Pancreas (tissue), 10 donors: ENCODE data around the gene C15orf39. TPM values are rescaled to one million over a fixed set of nuclear protein-coding genes. Genes with fewer than 3 reads are reported as not detected.
"Not testable (repeated sequence)": the region's sequence is repeated elsewhere in the genome, so short reads cannot be mapped to it uniquely, and the experiment has no call there.

Experiments
- ATAC-seq, 4 donors: fragments of 200-7000 bp; cut with Tn5 transposase; one replicate each; pipeline versions ENCODE4 v1.8.0 to v1.9.1; 2020; ENCODE audit warnings: mild to moderate bottlenecking in 4 of 4, moderate library complexity in 4 of 4
- DNase-seq, 6 donors: peaks; one replicate each; pipeline ENCODE4 v3.0.0-alpha.2; 2020
- FAIRE-seq: peaks from 2 replicates; lab custom pipeline; 2012; peaks lifted over from hg19 to GRCh38; lab: Jason Lieb, UNC
- H3K27ac ChIP-seq, 4 donors: fragments of 200-600 bp; sonication (generic); 1 replicate in 3 of 4; 2 replicates in 1 of 4; pipeline versions ENCODE4 v1.5.0 to v1.8.0; 2020
- H3K27me3 ChIP-seq, 4 donors: fragments of 200-600 bp; one replicate each; pipeline ENCODE4 v1.8.0; 2021
- H3K36me3 ChIP-seq, 3 donors: fragments of 200-600 bp; sonication (generic) in 1 of 3; one replicate each; pipeline versions ENCODE4 v1.5.0 to v1.8.0; 2020 to 2021
- H3K4me1 ChIP-seq, 3 donors: fragments of 200-600 bp; one replicate each; pipeline ENCODE4 v1.8.0; 2021
- H3K4me3 ChIP-seq, 4 donors: fragments of 200-600 bp; sonication (generic) in 2 of 4; one replicate each; pipeline versions ENCODE4 v1.5.0 to v1.8.0; 2020 to 2021
- H3K9me3 ChIP-seq, 4 donors: fragments of 200-600 bp; one replicate each; pipeline ENCODE4 v1.8.0; 2021
- CTCF ChIP-seq, 4 donors: fragments of 200-600 bp; sonication (generic) in 3 of 4; IDR thresholded peaks; one replicate each; pipeline versions ENCODE4 v1.5.0 to v1.8.0; 2021; ENCODE audit warnings: antibody characterized with exemption in 4 of 4
- whole genome bisulfite sequencing, 2 donors: extraction: QIAGEN DNeasy Blood & Tissue Kit; methylation state at CpG; one replicate each; pipeline ENCODE4 v1.1.7; 2013; 5-methylcytosine and 5-hydroxymethylcytosine counted together
- intact Hi-C, 3 donors: fragments of 100-400 bp; cut with DNase I; formaldehyde crosslinking; loops; one replicate each; pipeline versions ENCODE4 v1.11.1 to v1.14.2; 2022
- polyA plus RNA-seq, 2 donors: library from polyadenylated mRNA; stranded (reverse); fragments of 200-250 nt; gene quantifications; one replicate each; pipeline ENCODE4 v1.2.3, GENCODE V29; 2013
- total RNA-seq, 6 donors: library from RNA; stranded (reverse); fragmentation: NEBNext Ultra II Directional in 4 of 6; extraction: Animal tissue kit (Norgen Biotek cat#: 25700) in 4 of 6; gene quantifications; one replicate each; pipeline versions ENCODE4 v1.2.1 to v1.2.4, GENCODE V29; 2021 to 2023
- donor health status: healthy with polysubstance abuse.
- donor health status: DM: no; HTN: no; CAD: no; lungs with moderate emphysema.
- donor health status: DM: no; HTN: no; CAD: no.
- donor health status: control.
- donor health status: control.
- donor health status: Bipolar disorder and iron deficiency.
- donor health status: DM: yes; HTN: yes; CAD: no.
- donor health status: DM: no; HTN: no; CAD: no.
- donor health status: DM: no; HTN: no; CAD: no.
- donor health status: DM: yes; HTN: yes; CAD: no.

Gene C15orf39
- total and polyA plus RNA-seq, 8 donors: 7.9 to 27.4 (median 12.7) TPM

DNA sequence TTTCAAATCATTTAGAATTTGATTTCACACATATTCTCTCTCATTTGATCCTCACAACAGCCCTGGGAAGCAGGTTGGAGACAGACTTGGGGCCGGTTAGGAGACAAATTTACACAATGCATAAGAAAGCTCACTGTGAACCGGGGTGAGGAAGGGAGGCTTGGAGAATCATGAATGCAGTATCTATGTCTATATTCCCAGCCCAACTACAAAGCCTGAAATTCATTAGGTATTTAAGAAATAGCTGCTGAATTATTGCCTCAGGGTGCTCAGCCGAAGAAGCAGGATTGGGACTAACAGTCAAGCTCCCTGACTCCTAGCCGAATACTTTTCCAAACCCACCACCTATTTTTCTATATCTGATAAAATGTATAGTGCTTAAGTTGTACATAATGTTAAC is 48.0 kb downstream of the C15orf39 start:
- intact Hi-C loops: no loop called here
- FAIRE-seq: no peak

DNA sequence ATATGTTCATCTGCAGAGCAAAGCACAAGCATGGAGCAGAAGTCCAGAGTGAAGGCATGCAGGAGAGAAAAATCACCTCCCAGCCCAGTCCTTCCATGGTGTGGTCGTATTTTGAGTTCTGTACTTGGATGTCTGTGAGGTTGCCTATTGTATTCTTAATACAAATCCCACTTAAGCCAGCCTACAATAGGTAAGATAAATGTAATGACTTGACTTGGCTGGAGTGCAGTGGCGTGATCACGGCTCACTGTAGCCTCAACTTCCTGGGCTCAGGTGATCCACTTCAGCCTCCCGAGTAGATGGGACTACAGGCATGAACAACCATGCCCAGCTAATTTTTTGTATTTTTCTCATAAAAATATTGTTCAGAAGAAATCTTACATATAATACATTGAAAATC is 49.7 kb downstream of the C15orf39 start:
- FAIRE-seq, ATAC-seq, H3K36me3 ChIP-seq, H3K4me3 ChIP-seq, H3K9me3 ChIP-seq, H3K4me1 ChIP-seq, H3K27ac ChIP-seq, H3K27me3 ChIP-seq, DNase-seq, intact Hi-C loops: not testable (repeated sequence)
- WGBS, 2 donors: 83 to 90% methylated on average over 4 of the region's 4 CpGs

More for the DNA sequence above, 48.0 kb downstream of the C15orf39 start:
- H3K9me3 ChIP-seq: no peaks in the 10 kb centered on the region
- 69 to 72% methylated on average over 4 of the region's 4 CpGs for WGBS, 2 donors
- no peak overlapping the region for H3K27ac ChIP-seq
- H3K27me3 ChIP-seq: no peaks in the 10 kb centered on the region
- H3K36me3 ChIP-seq: no peaks in the 10 kb centered on the region
- peaks cover 0 to 4% (median 0%) of the 10 kb centered on the region in 3 donors for H3K4me1 ChIP-seq
- no peak for DNase-seq
- no peak overlapping the region for H3K4me3 ChIP-seq
- no peak for TF ChIP-seq CTCF (IDR thresholded peaks at IDR 0.05)
- ATAC-seq: no peak

- H3K4me1 ChIP-seq, DNase-seq, H3K4me3 ChIP-seq, H3K27me3 ChIP-seq, H3K27ac ChIP-seq, H3K36me3 ChIP-seq, ATAC-seq, FAIRE-seq, H3K9me3 ChIP-seq, intact Hi-C loops: not testable (repeated sequence)
- WGBS, 2 donors: 78 to 86% methylated on average over 4 of the region's 4 CpGs
Observed at GRCh38 chr15:75252285-75252684, 50.6 kb downstream of the C15orf39 start.

- H3K4me3 ChIP-seq, FAIRE-seq, intact Hi-C loops, H3K36me3 ChIP-seq, H3K4me1 ChIP-seq, DNase-seq, H3K9me3 ChIP-seq, H3K27me3 ChIP-seq, H3K27ac ChIP-seq, ATAC-seq: not testable (repeated sequence)
- no CpG with 5 or more reads among the region's 2 CpGs for WGBS, 2 donors
Observed at GRCh38 chr15:75258034-75258433, 56.4 kb downstream of the C15orf39 start, which contains the start of gene GOLGA6C. TSS of gene GOLGA6C (plus strand) at chr15:75258334. CDS start at chr15:75258599, 265 bp downstream.

DNA sequence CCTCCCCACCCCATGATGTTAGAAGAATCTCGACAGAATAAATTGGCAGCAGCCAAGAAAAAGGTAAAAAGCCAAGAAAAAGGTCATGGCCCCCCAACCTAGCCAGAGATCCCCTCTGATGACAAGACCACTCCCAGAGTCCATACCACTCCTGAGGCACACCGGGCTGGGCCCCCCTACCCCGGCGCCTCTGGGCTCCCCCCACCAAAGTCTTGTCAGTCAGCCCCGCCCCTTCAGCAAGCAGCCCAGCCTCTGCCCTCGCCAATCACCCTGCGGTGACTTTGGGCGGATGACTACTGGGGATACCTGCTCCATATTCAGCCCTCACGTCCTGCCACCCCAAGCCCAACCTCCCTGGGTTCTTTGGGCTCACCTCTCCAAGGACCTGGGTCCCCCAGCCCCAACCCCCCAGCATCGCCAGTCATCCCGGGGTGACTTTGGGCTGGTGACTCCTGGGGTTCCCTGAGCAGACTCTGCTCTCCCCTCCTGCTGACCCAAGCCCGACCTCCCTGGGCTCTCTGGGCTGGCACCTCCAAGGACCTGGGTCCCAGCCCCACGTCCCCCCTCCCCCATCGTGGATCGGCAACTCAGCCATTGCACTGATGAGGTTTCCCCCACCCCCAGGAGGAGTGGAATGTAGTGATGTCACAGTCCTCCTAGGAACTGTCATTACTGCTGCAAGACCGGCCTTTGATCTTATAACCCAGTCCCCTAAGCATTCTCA is 57.1 kb downstream of the C15orf39 start:
- H3K36me3 ChIP-seq, ATAC-seq, FAIRE-seq, H3K9me3 ChIP-seq, H3K4me3 ChIP-seq, H3K27me3 ChIP-seq, H3K27ac ChIP-seq, intact Hi-C loops, H3K4me1 ChIP-seq: not testable (repeated sequence)
- DNase-seq: peak in 1 of 6 donors; percentile 41
- WGBS, 2 donors: 64 to 76% methylated on average over 11 of the region's 16 CpGs

- H3K27ac ChIP-seq, FAIRE-seq, H3K27me3 ChIP-seq, H3K36me3 ChIP-seq, DNase-seq, H3K9me3 ChIP-seq, ATAC-seq, H3K4me3 ChIP-seq, intact Hi-C loops, H3K4me1 ChIP-seq: not testable (repeated sequence)
- WGBS, 2 donors: no CpG with 5 or more reads among the region's 3 CpGs
Observed at GRCh38 chr15:75259873-75260272, 58.2 kb downstream of the C15orf39 start.

Other genes starting within 250 kb of the C15orf39 start
- gene RPP25, start 245.1 kb upstream of the C15orf39 start, total RNA-seq: 1 to 10 TPM; 3.0 to 6.7 (median 4.0) TPM
- gene RPP25, start 245.1 kb upstream of the C15orf39 start, polyA plus RNA-seq: 1 to 10 TPM; 5.0 to 6.7 TPM
- gene SCAMP5, start 206.3 kb upstream of the C15orf39 start, total RNA-seq: 10 to 100 TPM; 27.7 to 59.2 (median 38.8) TPM
- 10 to 100 TPM; 24.5 to 54.0 TPM for gene SCAMP5, start 206.3 kb upstream of the C15orf39 start, polyA plus RNA-seq
- gene PPCDC, start 178.3 kb upstream of the C15orf39 start, total RNA-seq: 10 to 100 TPM in 2 of 6 donors, 1 to 10 TPM in 4; 7.9 to 12.3 (median 9.2) TPM
- 10 to 100 TPM; 21.1 to 21.3 TPM for gene PPCDC, start 178.3 kb upstream of the C15orf39 start, polyA plus RNA-seq
- not detected for gene GOLGA6C, start 56.5 kb downstream of the C15orf39 start, total RNA-seq
- not detected for gene GOLGA6C, start 56.5 kb downstream of the C15orf39 start, polyA plus RNA-seq
- under 1 TPM in 1 of 6 donors, not detected in 5; 0.08 TPM for gene GOLGA6D, start 81.0 kb downstream of the C15orf39 start, total RNA-seq
- not detected for gene GOLGA6D, start 81.0 kb downstream of the C15orf39 start, polyA plus RNA-seq
- 10 to 100 TPM; 19.6 to 30.5 (median 24.0) TPM for gene COMMD4, start 134.2 kb downstream of the C15orf39 start, total RNA-seq
- gene COMMD4, start 134.2 kb downstream of the C15orf39 start, polyA plus RNA-seq: 10 to 100 TPM; 81.8 to 97.7 TPM
- 10 to 100 TPM in 5 of 6 donors, 1 to 10 TPM in 1; 9.1 to 26.5 (median 21.1) TPM for gene NEIL1, start 145.2 kb downstream of the C15orf39 start, total RNA-seq
- gene NEIL1, start 145.2 kb downstream of the C15orf39 start, polyA plus RNA-seq: 10 to 100 TPM; 71.0 to 97.5 TPM
- gene MAN2C1, start 166.7 kb downstream of the C15orf39 start, total RNA-seq: 100 to 1,000 TPM in 3 of 6 donors, 10 to 100 TPM in 3; 63.7 to 115 (median 91.1) TPM
- 100 to 1,000 TPM; 430 to 509 TPM for gene MAN2C1, start 166.7 kb downstream of the C15orf39 start, polyA plus RNA-seq
- gene SIN3A, start 249.8 kb downstream of the C15orf39 start, total RNA-seq: 10 to 100 TPM; 19.6 to 33.4 (median 23.8) TPM
- gene SIN3A, start 249.8 kb downstream of the C15orf39 start, polyA plus RNA-seq: 10 to 100 TPM in 1 of 2 donors, 1 to 10 TPM in 1; 6.8 to 12.6 TPM